ENCODE measurements around the gene OPCML. TPM values are rescaled to one million over a fixed set of nuclear protein-coding genes. Genes with fewer than 3 reads are reported as not detected.

Gene OPCML
- total RNA-seq, 5 donors from 2014 or later (not counting 1 experiment from before 2014, with no cell fraction given), result not detected

- Mint-ChIP-seq H3K36me3 (no peaks in the 10 kb centered on the region), H3K27me3 (peaks cover 1 to 6% of the 10 kb centered on the region in 2 donors), H3K9me3 (peaks cover 0 to 4% (median 4%) of the 10 kb centered on the region in 3 donors), H3K27ac (no peak overlapping the region), H3K4me3 (no peak overlapping the region), H3K4me1 (no peaks in the 10 kb centered on the region)
- H3K36me3 ChIP-seq (ENCODE audit: control insufficient read depth in 2 of 2, extremely low read depth in 1 of 2, insufficient read depth in 1 of 2, low read length in 1 of 2), result no peaks in the 10 kb centered on the region
- no peaks in the 10 kb centered on the region for H3K9me3 ChIP-seq
- no peak overlapping the region for H3K27ac ChIP-seq (ENCODE audit: low read length)
- no peak overlapping the region for H3K4me3 ChIP-seq (ENCODE audit: control insufficient read depth in 1 of 2, extremely low read depth in 1 of 2, low read length in 1 of 2)
- H3K4me1 ChIP-seq (ENCODE audit: control insufficient read depth in 1 of 2, extremely low read depth in 1 of 2, insufficient read depth in 2 of 2, low read length in 2 of 2), result no peaks in the 10 kb centered on the region
- ChIA-PET POLR2A (no interaction called here), CTCF (no interaction called here)
- ATAC-seq (replicated peaks in 1 of 4), result no peak
- H3K27me3 ChIP-seq (replicated peaks in 1 of 2; ENCODE audit: control insufficient read depth in 2 of 2, extremely low read depth in 1 of 2, insufficient read depth in 2 of 2, low read length in 1 of 2), result no peaks in the 10 kb centered on the region
- DNase-seq, result no peak
- WGBS (ENCODE audit: insufficient coverage), result 73% methylated on average over 2 of the region's 5 CpGs
These were observed 360.0 kb downstream of the OPCML start for GRCh38 chr11:133172349-133172748.

GRCh38 chr11:133171374-133171773 is 360.9 kb downstream of the OPCML start:
- H3K27me3 Mint-ChIP-seq, result peaks cover 1 to 8% of the 10 kb centered on the region in 2 donors
- 89% methylated on average over 3 of the region's 4 CpGs for WGBS (ENCODE audit: insufficient coverage)
- CTCF ChIA-PET, result no interaction called here
- Histone ChIP-seq H3K36me3 (ENCODE audit: control insufficient read depth in 2 of 2, extremely low read depth in 1 of 2, insufficient read depth in 1 of 2, low read length in 1 of 2) (no peaks in the 10 kb centered on the region), H3K27ac (ENCODE audit: low read length) (no peak overlapping the region), H3K4me1 (ENCODE audit: control insufficient read depth in 1 of 2, extremely low read depth in 1 of 2, insufficient read depth in 2 of 2, low read length in 2 of 2) (no peaks in the 10 kb centered on the region), H3K4me3 (ENCODE audit: control insufficient read depth in 1 of 2, extremely low read depth in 1 of 2, low read length in 1 of 2) (no peak overlapping the region), H3K27me3 (replicated peaks in 1 of 2; ENCODE audit: control insufficient read depth in 2 of 2, extremely low read depth in 1 of 2, insufficient read depth in 2 of 2, low read length in 1 of 2) (no peaks in the 10 kb centered on the region), H3K9me3 (no peaks in the 10 kb centered on the region)
- H3K4me1 Mint-ChIP-seq, result no peaks in the 10 kb centered on the region
- H3K36me3 Mint-ChIP-seq, result no peaks in the 10 kb centered on the region
- no peak for ATAC-seq (replicated peaks in 1 of 4)
- POLR2A ChIA-PET, result no interaction called here
- H3K9me3 Mint-ChIP-seq, result peaks cover 0 to 4% (median 4%) of the 10 kb centered on the region in 3 donors
- no peak for DNase-seq
- H3K4me3 Mint-ChIP-seq, result no peak overlapping the region
- no peak overlapping the region for H3K27ac Mint-ChIP-seq

GRCh38 chr11:133168016-133168415 is 364.3 kb downstream of the OPCML start:
- Mint-ChIP-seq H3K27me3 (peaks cover 3 to 10% of the 10 kb centered on the region in 2 donors), H3K4me3 (no peak overlapping the region), H3K9me3 (peaks cover 0 to 4% (median 0%) of the 10 kb centered on the region in 3 donors), H3K27ac (no peak overlapping the region), H3K4me1 (no peaks in the 10 kb centered on the region), H3K36me3 (no peaks in the 10 kb centered on the region)
- H3K36me3 ChIP-seq (ENCODE audit: control insufficient read depth in 2 of 2, extremely low read depth in 1 of 2, insufficient read depth in 1 of 2, low read length in 1 of 2), result no peaks in the 10 kb centered on the region
- H3K9me3 ChIP-seq, result no peaks in the 10 kb centered on the region
- H3K27ac ChIP-seq (ENCODE audit: low read length), result no peak overlapping the region
- no peaks in the 10 kb centered on the region for H3K27me3 ChIP-seq (replicated peaks in 1 of 2; ENCODE audit: control insufficient read depth in 2 of 2, extremely low read depth in 1 of 2, insufficient read depth in 2 of 2, low read length in 1 of 2)
- no peak for DNase-seq
- CTCF ChIA-PET, result no interaction called here
- WGBS (ENCODE audit: insufficient coverage), result 94% methylated on average over 2 of the region's 2 CpGs
- no peak for ATAC-seq (replicated peaks in 1 of 4)
- no peak overlapping the region for H3K4me3 ChIP-seq (ENCODE audit: control insufficient read depth in 1 of 2, extremely low read depth in 1 of 2, low read length in 1 of 2)
- POLR2A ChIA-PET, result interaction anchor here in 1 of 2 donors (0.6 kb wide), 1 partner anchor 177 kb away, joined by 5 read pairs; no protein-coding TSS in a partner anchor
- no peaks in the 10 kb centered on the region for H3K4me1 ChIP-seq (ENCODE audit: control insufficient read depth in 1 of 2, extremely low read depth in 1 of 2, insufficient read depth in 2 of 2, low read length in 2 of 2)

GRCh38 chr11:133166662-133167061 is 365.6 kb downstream of the OPCML start:
- no peak overlapping the region for H3K4me3 Mint-ChIP-seq
- POLR2A ChIA-PET, result no interaction called here
- no peaks in the 10 kb centered on the region for H3K9me3 Mint-ChIP-seq
- DNase-seq (no peak), ATAC-seq (replicated peaks in 1 of 4) (no peak)
- Histone ChIP-seq H3K36me3 (ENCODE audit: control insufficient read depth in 2 of 2, extremely low read depth in 1 of 2, insufficient read depth in 1 of 2, low read length in 1 of 2) (no peaks in the 10 kb centered on the region), H3K27me3 (replicated peaks in 1 of 2; ENCODE audit: control insufficient read depth in 2 of 2, extremely low read depth in 1 of 2, insufficient read depth in 2 of 2, low read length in 1 of 2) (no peaks in the 10 kb centered on the region), H3K4me3 (ENCODE audit: control insufficient read depth in 1 of 2, extremely low read depth in 1 of 2, low read length in 1 of 2) (no peak overlapping the region), H3K9me3 (no peaks in the 10 kb centered on the region), H3K4me1 (ENCODE audit: control insufficient read depth in 1 of 2, extremely low read depth in 1 of 2, insufficient read depth in 2 of 2, low read length in 2 of 2) (no peaks in the 10 kb centered on the region), H3K27ac (ENCODE audit: low read length) (no peak overlapping the region)
- peaks cover 3 to 10% of the 10 kb centered on the region in 2 donors for H3K27me3 Mint-ChIP-seq
- no peak overlapping the region for H3K27ac Mint-ChIP-seq
- H3K4me1 Mint-ChIP-seq, result no peaks in the 10 kb centered on the region
- H3K36me3 Mint-ChIP-seq, result no peaks in the 10 kb centered on the region
- CTCF ChIA-PET, result no interaction called here
- no CpG with 5 or more reads among the region's 3 CpGs for WGBS (ENCODE audit: insufficient coverage)

GRCh38 chr11:133164986-133165385 is 367.3 kb downstream of the OPCML start:
- Mint-ChIP-seq H3K9me3 (no peaks in the 10 kb centered on the region), H3K27me3 (peaks cover 3 to 10% of the 10 kb centered on the region in 2 donors), H3K27ac (no peak overlapping the region), H3K36me3 (no peaks in the 10 kb centered on the region), H3K4me1 (no peaks in the 10 kb centered on the region), H3K4me3 (no peak overlapping the region)
- Histone ChIP-seq H3K27ac (ENCODE audit: low read length) (no peak overlapping the region), H3K9me3 (no peaks in the 10 kb centered on the region), H3K4me3 (ENCODE audit: control insufficient read depth in 1 of 2, extremely low read depth in 1 of 2, low read length in 1 of 2) (no peak overlapping the region), H3K36me3 (ENCODE audit: control insufficient read depth in 2 of 2, extremely low read depth in 1 of 2, insufficient read depth in 1 of 2, low read length in 1 of 2) (no peaks in the 10 kb centered on the region), H3K27me3 (replicated peaks in 1 of 2; ENCODE audit: control insufficient read depth in 2 of 2, extremely low read depth in 1 of 2, insufficient read depth in 2 of 2, low read length in 1 of 2) (no peaks in the 10 kb centered on the region), H3K4me1 (ENCODE audit: control insufficient read depth in 1 of 2, extremely low read depth in 1 of 2, insufficient read depth in 2 of 2, low read length in 2 of 2) (no peaks in the 10 kb centered on the region)
- 98% methylated on average over 4 of the region's 7 CpGs for WGBS (ENCODE audit: insufficient coverage)
- ATAC-seq (replicated peaks in 1 of 4) (no peak), DNase-seq (no peak)
- CTCF ChIA-PET, result no interaction called here
- POLR2A ChIA-PET, result no interaction called here

GRCh38 chr11:133163463-133164419 is 368.6 kb downstream of the OPCML start:
- Mint-ChIP-seq H3K4me3 (no peak overlapping the region), H3K27me3 (peaks cover 3 to 10% of the 10 kb centered on the region in 2 donors), H3K27ac (no peak overlapping the region), H3K4me1 (no peaks in the 10 kb centered on the region), H3K36me3 (no peaks in the 10 kb centered on the region), H3K9me3 (no peaks in the 10 kb centered on the region)
- H3K27ac ChIP-seq (ENCODE audit: low read length), result no peak overlapping the region
- ChIA-PET CTCF (no interaction called here), POLR2A (no interaction called here)
- peak in 1 of 35 experiments; percentile 6 for DNase-seq
- ATAC-seq (replicated peaks in 1 of 4), result no peak
- H3K36me3 ChIP-seq (ENCODE audit: control insufficient read depth in 2 of 2, extremely low read depth in 1 of 2, insufficient read depth in 1 of 2, low read length in 1 of 2), result no peaks in the 10 kb centered on the region
- H3K4me1 ChIP-seq (ENCODE audit: control insufficient read depth in 1 of 2, extremely low read depth in 1 of 2, insufficient read depth in 2 of 2, low read length in 2 of 2), result no peaks in the 10 kb centered on the region
- H3K4me3 ChIP-seq (ENCODE audit: control insufficient read depth in 1 of 2, extremely low read depth in 1 of 2, low read length in 1 of 2), result no peak overlapping the region
- WGBS (ENCODE audit: insufficient coverage), result 72% methylated on average over 3 of the region's 12 CpGs
- no peaks in the 10 kb centered on the region for H3K9me3 ChIP-seq
- H3K27me3 ChIP-seq (replicated peaks in 1 of 2; ENCODE audit: control insufficient read depth in 2 of 2, extremely low read depth in 1 of 2, insufficient read depth in 2 of 2, low read length in 1 of 2), result peaks cover 0 to 2% of the 10 kb centered on the region in 2 experiments
